Endodermal cell (in vitro differentiated cells): ENCODE data around the gene SLC24A3. TPM values are rescaled to one million over a fixed set of nuclear protein-coding genes. Genes with fewer than 3 reads are reported as not detected.

Experiments
- DNase-seq: peaks from one replicate; pipeline ENCODE4 v3.0.0-alpha.2; 2017
- H3K27ac ChIP-seq: 2 replicates; pipeline ENCODE4 v1.5.1; 2013; ENCODE audit warnings: mild to moderate bottlenecking, low read depth, low read length, moderate library complexity
- H3K27me3 ChIP-seq: 2 replicates; pipeline ENCODE4 v1.6.1; 2013; ENCODE audit warnings: mild to moderate bottlenecking, low read length, moderate library complexity; ENCODE audit not compliant: insufficient read depth, control insufficient read depth, poor library complexity, severe bottlenecking
- H3K36me3 ChIP-seq: 2 replicates; pipeline ENCODE4 v1.7.0; 2013; ENCODE audit warnings: mild to moderate bottlenecking, low read length, moderate library complexity; ENCODE audit not compliant: control insufficient read depth, insufficient read depth
- H3K4me1 ChIP-seq: one replicate; pipeline ENCODE4 v1.7.0; 2013; ENCODE audit warnings: low read length; ENCODE audit not compliant: control insufficient read depth, insufficient read depth
- H3K4me3 ChIP-seq: 2 replicates; pipeline ENCODE4 v1.5.1; 2013; ENCODE audit warnings: mild to moderate bottlenecking, low read length, moderate library complexity
- H3K9ac ChIP-seq: 2 replicates; pipeline ENCODE4 v1.6.1; 2013; ENCODE audit warnings: mild to moderate bottlenecking, low read length, moderate library complexity; ENCODE audit not compliant: poor library complexity, severe bottlenecking; ENCODE audit errors: extremely low read depth
- H3K9me3 ChIP-seq: 2 replicates; pipeline ENCODE4 v1.6.1; 2013; ENCODE audit warnings: mild to moderate bottlenecking, low read length, moderate library complexity; ENCODE audit not compliant: control insufficient read depth
- H3K27ac Mint-ChIP-seq: 2 replicates; pipeline ENCODE4 v1.8.0; 2020; ENCODE audit warnings: mixed read lengths
- H3K27me3 Mint-ChIP-seq: 2 replicates; pipeline ENCODE4 v1.8.0; 2021; ENCODE audit warnings: mild to moderate bottlenecking, mixed read lengths; ENCODE audit not compliant: insufficient read depth
- H3K36me3 Mint-ChIP-seq: 2 replicates; pipeline ENCODE4 v1.8.0; 2020; ENCODE audit warnings: low read depth, mixed read lengths
- H3K4me1 Mint-ChIP-seq: 2 replicates; pipeline ENCODE4 v1.8.0; 2020; ENCODE audit warnings: mixed read lengths
- H3K4me3 Mint-ChIP-seq: 2 replicates; pipeline ENCODE4 v1.8.0; 2020; ENCODE audit warnings: mild to moderate bottlenecking, moderate library complexity, mixed read lengths
- H3K9me3 Mint-ChIP-seq: 2 replicates; pipeline ENCODE4 v1.8.0; 2020; ENCODE audit warnings: mild to moderate bottlenecking, mixed read lengths
- WGBS, 2 experiments: methylation state at CpG; one replicate each; pipeline versions ENCODE4 v1.1.5 to v1.1.7; 2013; ENCODE audit warnings: missing lambda C conversion rate in 2 of 2, mixed read lengths in 1 of 2; ENCODE audit not compliant: insufficient coverage in 1 of 2, insufficient read length in 1 of 2; 5-methylcytosine and 5-hydroxymethylcytosine counted together
- total RNA-seq, 2 donors: library from RNA; stranded (reverse); fragmentation: NEBNext Ultra II Directional in 1 of 2; extraction: Animal tissue kit (Norgen Biotek cat#: 25700) in 1 of 2; gene quantifications; 2 replicates in 1 of 2; 3 replicates in 1 of 2; pipeline ENCODE4 v1.2.1, GENCODE V29; 2021
- TF ChIP-seq, protein P1 (sequence below): fragments of 200-600 bp; sonication (generic); conservative IDR thresholded peaks from 2 replicates; pipeline ENCODE4 v1.5.0; 2021; ENCODE audit warnings: antibody characterized with exemption, mild to moderate bottlenecking

SLC24A3 gene
- total RNA-seq, 2 donors from 2014 or later = 1.5 to 1.8 TPM

DNA sequence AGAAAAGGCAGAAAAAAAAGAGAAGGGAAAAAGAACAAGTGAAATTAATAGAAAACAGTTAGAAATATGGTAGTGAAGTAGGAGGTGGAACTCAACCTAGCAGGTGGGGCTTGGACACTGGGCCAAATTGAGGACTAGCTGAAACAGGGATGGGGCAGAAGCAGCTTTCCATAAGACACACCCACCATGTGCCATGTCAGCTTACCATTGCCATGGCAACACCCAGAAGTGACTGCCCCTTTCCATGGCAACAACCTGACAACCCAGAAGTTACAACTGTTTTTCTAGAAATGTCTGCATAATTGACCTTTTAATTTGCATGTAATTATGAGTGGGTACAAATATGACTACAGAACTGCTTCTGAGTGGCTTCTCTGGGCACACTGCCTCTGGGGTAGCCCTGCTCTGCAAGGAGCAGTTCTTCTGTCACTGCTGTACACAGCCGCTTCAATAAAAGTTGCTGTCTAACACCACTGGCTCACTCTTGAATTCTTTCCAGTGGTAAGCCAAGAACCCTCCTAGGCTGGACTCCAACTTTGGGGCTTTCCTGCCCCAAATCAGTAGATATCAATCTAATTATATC, 35.9 kb upstream of the SLC24A3 start:
- no peak overlapping the region for H3K4me3 ChIP-seq
- H3K9me3 ChIP-seq = no peaks in the 10 kb centered on the region
- no peaks in the 10 kb centered on the region for H3K36me3 Mint-ChIP-seq
- no peaks in the 10 kb centered on the region for H3K27me3 Mint-ChIP-seq
- H3K4me1 ChIP-seq = no peaks in the 10 kb centered on the region
- peak; percentile 40 for DNase-seq
- H3K36me3 ChIP-seq = no peaks in the 10 kb centered on the region
- no peaks in the 10 kb centered on the region for H3K9me3 Mint-ChIP-seq
- H3K4me1 Mint-ChIP-seq = no peaks in the 10 kb centered on the region
- TF ChIP-seq, protein P1, sequence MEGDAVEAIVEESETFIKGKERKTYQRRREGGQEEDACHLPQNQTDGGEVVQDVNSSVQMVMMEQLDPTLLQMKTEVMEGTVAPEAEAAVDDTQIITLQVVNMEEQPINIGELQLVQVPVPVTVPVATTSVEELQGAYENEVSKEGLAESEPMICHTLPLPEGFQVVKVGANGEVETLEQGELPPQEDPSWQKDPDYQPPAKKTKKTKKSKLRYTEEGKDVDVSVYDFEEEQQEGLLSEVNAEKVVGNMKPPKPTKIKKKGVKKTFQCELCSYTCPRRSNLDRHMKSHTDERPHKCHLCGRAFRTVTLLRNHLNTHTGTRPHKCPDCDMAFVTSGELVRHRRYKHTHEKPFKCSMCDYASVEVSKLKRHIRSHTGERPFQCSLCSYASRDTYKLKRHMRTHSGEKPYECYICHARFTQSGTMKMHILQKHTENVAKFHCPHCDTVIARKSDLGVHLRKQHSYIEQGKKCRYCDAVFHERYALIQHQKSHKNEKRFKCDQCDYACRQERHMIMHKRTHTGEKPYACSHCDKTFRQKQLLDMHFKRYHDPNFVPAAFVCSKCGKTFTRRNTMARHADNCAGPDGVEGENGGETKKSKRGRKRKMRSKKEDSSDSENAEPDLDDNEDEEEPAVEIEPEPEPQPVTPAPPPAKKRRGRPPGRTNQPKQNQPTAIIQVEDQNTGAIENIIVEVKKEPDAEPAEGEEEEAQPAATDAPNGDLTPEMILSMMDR = no peak
- H3K4me3 Mint-ChIP-seq = no peak overlapping the region
- H3K27ac Mint-ChIP-seq = no peak overlapping the region
- H3K27me3 ChIP-seq = no peaks in the 10 kb centered on the region
- WGBS, 2 experiments = 42% methylated on average over 1 of the region's 1 CpG; no CpG with 5 or more reads in 1 of the 2 experiments
- H3K9ac ChIP-seq = no peak overlapping the region
- H3K27ac ChIP-seq = no peak overlapping the region

DNA sequence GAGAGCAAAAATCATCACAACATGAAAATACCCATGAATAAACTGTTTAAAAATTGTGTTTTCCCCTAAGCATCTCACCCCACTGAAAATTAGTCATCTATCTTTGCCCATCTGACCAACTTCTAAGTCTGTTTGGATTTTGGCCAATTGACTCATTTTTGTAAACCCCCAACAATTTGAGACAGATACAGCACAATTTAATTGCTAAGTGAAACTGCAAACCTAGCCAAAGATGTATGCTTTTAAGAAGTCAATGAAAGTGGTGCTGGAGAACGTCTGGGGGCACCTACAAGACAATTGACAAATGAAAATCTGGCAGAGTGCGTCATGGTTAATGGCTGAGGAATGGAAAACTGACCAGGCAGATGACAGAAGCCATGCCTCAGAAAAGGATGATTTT, 30.9 kb upstream of the SLC24A3 start:
- Mint-ChIP-seq H3K27ac (no peak overlapping the region), H3K4me3 (no peak overlapping the region), H3K36me3 (no peaks in the 10 kb centered on the region), H3K27me3 (no peaks in the 10 kb centered on the region), H3K9me3 (no peaks in the 10 kb centered on the region), H3K4me1 (no peaks in the 10 kb centered on the region)
- no peaks in the 10 kb centered on the region for H3K4me1 ChIP-seq
- H3K27ac ChIP-seq = no peak overlapping the region
- no peaks in the 10 kb centered on the region for H3K27me3 ChIP-seq
- DNase-seq = no peak
- no peak overlapping the region for H3K9ac ChIP-seq
- TF ChIP-seq, protein P1 = no peak
- H3K4me3 ChIP-seq = no peak overlapping the region
- no peaks in the 10 kb centered on the region for H3K36me3 ChIP-seq
- 69 to 81% methylated on average over 2 of the region's 2 CpGs for WGBS, 2 experiments
- no peaks in the 10 kb centered on the region for H3K9me3 ChIP-seq

DNA sequence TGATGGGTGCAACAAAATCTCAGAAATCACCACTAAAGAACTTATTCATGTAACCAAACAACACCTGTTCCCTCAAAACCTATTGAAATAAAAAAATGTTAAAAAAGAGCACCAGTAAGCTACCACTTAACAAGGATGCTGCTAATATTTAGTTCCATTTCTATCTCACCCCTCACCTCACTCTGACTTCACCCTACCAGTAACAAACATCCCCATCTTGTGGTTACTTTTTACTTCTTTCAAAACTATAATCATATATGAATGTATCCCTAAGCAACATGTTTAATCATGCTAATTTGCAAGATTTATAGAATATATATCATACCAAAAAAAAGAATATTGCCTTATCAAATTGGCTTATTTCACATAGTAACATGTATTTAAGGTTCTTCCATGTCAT, 27.4 kb upstream of the SLC24A3 start:
- Histone ChIP-seq H3K4me3 (no peak overlapping the region), H3K9me3 (no peaks in the 10 kb centered on the region), H3K9ac (no peak overlapping the region), H3K27me3 (no peaks in the 10 kb centered on the region), H3K36me3 (no peaks in the 10 kb centered on the region), H3K4me1 (no peaks in the 10 kb centered on the region), H3K27ac (no peak overlapping the region)
- Mint-ChIP-seq H3K4me1 (no peaks in the 10 kb centered on the region), H3K27ac (no peak overlapping the region), H3K9me3 (peaks cover 6% of the 10 kb centered on the region), H3K4me3 (no peak overlapping the region), H3K36me3 (no peaks in the 10 kb centered on the region), H3K27me3 (no peaks in the 10 kb centered on the region)
- no peak for DNase-seq
- TF ChIP-seq, protein P1 = no peak
